ENCODE measurements around the gene GALK1. TPM values are rescaled to one million over a fixed set of nuclear protein-coding genes. Genes with fewer than 3 reads are reported as not detected.
A peak's percentile ranks its signal among the peaks of the same experiment; 100 is the strongest.

Gene GALK1
- total and polyA plus RNA-seq, 2 of the 13 experiments (the other 11 are each of a cell fraction or from before 2014, with no cell fraction given) = 59.9 to 93.6 TPM

DNA sequence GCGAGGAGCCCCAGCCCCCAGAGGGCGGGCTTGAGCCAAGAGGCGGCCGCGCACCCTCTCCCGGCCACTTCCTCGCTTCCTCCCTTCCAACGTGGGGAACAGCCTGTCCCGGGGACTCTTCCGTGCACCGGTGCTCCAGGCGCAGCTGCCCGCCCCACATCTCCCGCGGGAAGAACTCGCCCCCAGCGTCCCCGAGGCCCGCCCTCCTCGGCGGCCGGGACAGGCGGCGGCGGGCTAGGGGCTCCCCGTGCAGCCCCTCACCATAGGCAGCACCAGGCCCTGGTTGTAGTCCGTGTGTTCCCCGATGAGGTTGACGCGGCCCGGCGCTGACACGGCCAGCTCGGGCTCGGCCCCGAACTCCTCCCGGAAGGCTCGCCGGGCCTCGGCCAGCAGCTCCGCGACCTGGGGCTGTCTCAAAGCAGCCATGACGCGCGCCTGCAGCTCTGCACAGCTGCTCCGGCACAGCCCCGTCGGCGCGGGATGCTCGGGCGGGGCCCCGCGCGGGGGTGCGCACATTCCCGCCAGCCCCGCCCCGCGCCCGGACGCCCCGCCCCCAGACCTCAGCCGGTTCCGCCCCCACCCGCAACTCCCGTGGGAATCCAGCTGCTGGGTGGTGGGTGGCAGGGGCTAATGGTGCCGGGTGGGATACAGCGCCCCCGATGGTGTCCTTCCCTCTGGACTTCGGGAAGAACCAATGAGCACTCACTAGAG is at the start of gene GALK1 (continued):
- TF ChIP-seq, protein P1, sequence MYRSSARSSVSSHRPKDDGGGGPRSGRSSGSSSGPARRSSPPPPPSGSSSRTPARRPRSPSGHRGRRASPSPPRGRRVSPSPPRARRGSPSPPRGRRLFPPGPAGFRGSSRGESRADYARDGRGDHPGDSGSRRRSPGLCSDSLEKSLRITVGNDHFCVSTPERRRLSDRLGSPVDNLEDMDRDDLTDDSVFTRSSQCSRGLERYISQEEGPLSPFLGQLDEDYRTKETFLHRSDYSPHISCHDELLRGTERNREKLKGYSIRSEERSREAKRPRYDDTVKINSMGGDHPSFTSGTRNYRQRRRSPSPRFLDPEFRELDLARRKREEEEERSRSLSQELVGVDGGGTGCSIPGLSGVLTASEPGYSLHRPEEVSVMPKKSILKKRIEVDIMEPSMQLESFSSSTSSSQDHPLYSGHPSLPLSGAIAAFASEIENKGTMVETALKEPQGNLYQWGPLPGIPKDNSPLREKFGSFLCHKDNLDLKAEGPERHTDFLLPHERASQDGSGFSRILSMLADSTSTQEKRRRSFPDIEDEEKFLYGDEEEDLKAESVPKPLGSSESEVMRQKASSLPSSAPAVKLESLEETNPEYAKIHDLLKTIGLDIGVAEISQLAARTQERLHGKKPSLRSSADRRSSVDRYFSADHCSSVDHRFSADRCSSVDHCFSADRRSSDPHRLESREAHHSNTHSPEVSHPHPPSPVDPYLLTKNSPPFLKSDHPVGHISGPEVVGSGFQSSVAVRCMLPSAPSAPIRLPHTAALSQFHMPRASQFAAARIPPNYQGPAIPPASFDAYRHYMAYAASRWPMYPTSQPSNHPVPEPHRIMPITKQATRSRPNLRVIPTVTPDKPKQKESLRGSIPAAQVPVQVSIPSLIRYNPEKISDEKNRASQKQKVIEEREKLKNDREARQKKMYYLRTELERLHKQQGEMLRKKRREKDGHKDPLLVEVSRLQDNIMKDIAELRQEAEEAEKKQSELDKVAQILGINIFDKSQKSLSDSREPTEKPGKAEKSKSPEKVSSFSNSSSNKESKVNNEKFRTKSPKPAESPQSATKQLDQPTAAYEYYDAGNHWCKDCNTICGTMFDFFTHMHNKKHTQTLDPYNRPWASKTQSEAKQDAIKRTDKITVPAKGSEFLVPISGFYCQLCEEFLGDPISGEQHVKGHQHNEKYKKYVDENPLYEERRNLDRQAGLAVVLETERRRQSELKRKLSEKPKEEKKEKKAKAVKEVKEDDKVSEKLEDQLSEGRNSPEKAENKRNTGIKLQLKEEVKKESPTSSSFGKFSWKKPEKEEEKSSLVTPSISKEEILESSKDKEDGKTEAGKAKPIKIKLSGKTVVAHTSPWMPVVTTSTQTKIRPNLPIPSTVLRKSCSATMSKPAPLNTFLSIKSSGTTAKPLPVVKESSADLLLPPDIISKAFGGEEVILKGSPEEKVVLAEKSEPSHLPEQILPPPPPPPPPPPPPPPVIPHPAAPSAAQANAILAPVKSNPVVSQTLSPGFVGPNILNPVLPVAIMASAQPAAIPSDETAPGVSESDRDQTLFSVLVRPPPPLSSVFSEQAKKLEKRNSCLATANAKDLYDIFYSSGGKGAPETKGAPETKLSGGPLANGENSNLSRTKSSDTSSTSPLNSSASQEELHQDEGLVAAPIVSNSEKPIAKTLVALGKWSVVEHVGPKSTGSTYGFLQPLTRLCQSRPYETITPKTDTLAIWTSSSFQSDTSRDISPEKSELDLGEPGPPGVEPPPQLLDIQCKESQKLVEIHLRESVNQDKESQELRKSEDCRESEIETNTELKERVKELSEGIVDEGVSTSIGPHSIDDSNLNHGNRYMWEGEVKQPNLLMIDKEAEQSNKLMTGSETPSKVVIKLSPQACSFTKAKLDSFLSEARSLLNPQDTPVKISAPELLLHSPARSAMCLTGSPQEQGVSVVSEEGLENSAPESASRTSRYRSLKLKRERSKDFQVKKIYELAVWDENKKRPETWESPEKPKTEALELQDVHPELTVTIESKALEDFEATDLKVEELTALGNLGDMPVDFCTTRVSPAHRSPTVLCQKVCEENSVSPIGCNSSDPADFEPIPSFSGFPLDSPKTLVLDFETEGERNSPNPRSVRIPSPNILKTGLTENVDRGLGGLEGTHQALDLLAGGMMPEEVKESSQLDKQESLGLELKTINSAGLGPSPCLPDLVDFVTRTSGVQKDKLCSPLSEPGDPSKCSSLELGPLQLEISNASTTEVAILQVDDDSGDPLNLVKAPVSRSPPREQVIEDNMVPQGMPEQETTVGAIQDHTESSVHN (CRISPR knock-in tag; IDR thresholded peaks at IDR 0.05) = no peak; the same call in 1 of the 2 replicates
- TF ChIP-seq SP4 (CRISPR knock-in tag; IDR thresholded peaks at IDR 0.05) = peak; percentile 71; the same call in 1 of the 2 replicates
- no peak for TF ChIP-seq PCBP2 (optimal IDR thresholded peaks at IDR 0.05; ENCODE audit: low read depth, low read length, poor library complexity, severe bottlenecking)
- peak; percentile 74; the same call in 1 of the 2 replicates for TF ChIP-seq GATAD2A (CRISPR knock-in tag; IDR thresholded peaks at IDR 0.05)
- TF ChIP-seq HOXA5 (CRISPR knock-in tag; IDR thresholded peaks at IDR 0.05) = peak; percentile 49
- TF ChIP-seq, protein P2, sequence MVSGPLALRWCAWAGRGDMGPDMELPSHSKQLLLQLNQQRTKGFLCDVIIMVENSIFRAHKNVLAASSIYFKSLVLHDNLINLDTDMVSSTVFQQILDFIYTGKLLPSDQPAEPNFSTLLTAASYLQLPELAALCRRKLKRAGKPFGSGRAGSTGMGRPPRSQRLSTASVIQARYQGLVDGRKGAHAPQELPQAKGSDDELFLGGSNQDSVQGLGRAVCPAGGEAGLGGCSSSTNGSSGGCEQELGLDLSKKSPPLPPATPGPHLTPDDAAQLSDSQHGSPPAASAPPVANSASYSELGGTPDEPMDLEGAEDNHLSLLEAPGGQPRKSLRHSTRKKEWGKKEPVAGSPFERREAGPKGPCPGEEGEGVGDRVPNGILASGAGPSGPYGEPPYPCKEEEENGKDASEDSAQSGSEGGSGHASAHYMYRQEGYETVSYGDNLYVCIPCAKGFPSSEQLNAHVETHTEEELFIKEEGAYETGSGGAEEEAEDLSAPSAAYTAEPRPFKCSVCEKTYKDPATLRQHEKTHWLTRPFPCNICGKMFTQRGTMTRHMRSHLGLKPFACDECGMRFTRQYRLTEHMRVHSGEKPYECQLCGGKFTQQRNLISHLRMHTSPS (CRISPR knock-in tag; IDR thresholded peaks at IDR 0.05; ENCODE audit: low read depth) = no peak
- no peak for TF ChIP-seq XRCC5 (optimal IDR thresholded peaks at IDR 0.05; ENCODE audit: low read length)
- TF ChIP-seq ZNF777 (CRISPR knock-in tag; IDR thresholded peaks at IDR 0.05) = peak; percentile 86
- TF ChIP-seq AKAP8 (CRISPR knock-in tag; IDR thresholded peaks at IDR 0.05) = peak; percentile 48; the same call in 1 of the 2 replicates

Measured in HepG2 (cell line).